B cell (primary cell): ENCODE measurements around the gene CCDC106. TPM values are rescaled to one million over a fixed set of nuclear protein-coding genes. Genes with fewer than 3 reads are reported as not detected.

Experiments
- ATAC-seq: fragments of 200-7000 bp; cut with Tn5 transposase; one replicate; pipeline ENCODE4 v1.10.0; 2021; ENCODE audit warnings: low read depth, mild to moderate bottlenecking, moderate number of reproducible peaks, moderate library complexity
- CTCF ChIA-PET: fragments of 350-600 bp; sonication (Branson Sonifier 250); formaldehyde crosslinking; loops from one replicate; lab custom pipeline; 2021; ENCODE audit warnings: antibody characterized with exemption, inconsistent platforms; lab: Charles Lee
- POLR2A ChIA-PET: fragments of 350-600 bp; sonication (Branson Sonifier 250); formaldehyde crosslinking; loops from one replicate; lab custom pipeline; 2021; ENCODE audit warnings: antibody characterized with exemption; lab: Charles Lee
- DNase-seq: peaks from one replicate; pipeline ENCODE4 v3.0.0; 2013
- H2AFZ ChIP-seq: 2 replicates; pipeline ENCODE4 v1.6.1; 2012; ENCODE audit warnings: mild to moderate bottlenecking, low read depth, low read length; ENCODE audit not compliant: insufficient read depth, poor library complexity, severe bottlenecking
- H3K27ac ChIP-seq, 2 donors: 1 replicate in 1 of 2; 2 replicates in 1 of 2; pipeline ENCODE4 v1.5.1; 2012 to 2013; ENCODE audit warnings: low read length in 2 of 2, mild to moderate bottlenecking in 2 of 2, moderate library complexity in 1 of 2
- H3K27me3 ChIP-seq, 4 experiments: fragments of 200-600 bp in 1 of 4; sonication (generic) in 1 of 4; replicated peaks in 1 of 4; 1 replicate in 2 of 4; 2 replicates in 2 of 4; pipeline versions ENCODE4 v1.6.1 to v1.7.0; 2013 to 2016; ENCODE audit warnings: low read length in 3 of 4, mild to moderate bottlenecking in 2 of 4, mixed read lengths in 1 of 4, moderate library complexity in 1 of 4; ENCODE audit not compliant: insufficient read depth in 4 of 4, control insufficient read depth in 3 of 4; ENCODE audit errors: control extremely low read depth in 1 of 4
- H3K36me3 ChIP-seq, 2 experiments: replicated peaks in 1 of 2; 1 replicate in 1 of 2; 2 replicates in 1 of 2; pipeline versions ENCODE4 v1.6.1 to v1.7.1; 2013; ENCODE audit warnings: low read length in 1 of 2; ENCODE audit not compliant: insufficient read depth in 2 of 2, control insufficient read depth in 1 of 2; ENCODE audit errors: control extremely low read depth in 1 of 2, extremely low read depth in 1 of 2
- H3K4me1 ChIP-seq, 2 donors: fragments of 200-600 bp in 1 of 2; sonication (generic) in 1 of 2; 1 replicate in 1 of 2; 2 replicates in 1 of 2; pipeline versions ENCODE4 v1.5.1 to v1.6.1; 2013 to 2017; ENCODE audit warnings: low read length in 2 of 2; ENCODE audit not compliant: control insufficient read depth in 2 of 2, insufficient read depth in 2 of 2
- H3K4me2 ChIP-seq: replicated peaks from 2 replicates; pipeline ENCODE3; 2012; ENCODE audit warnings: mild to moderate bottlenecking, low read depth, low read length; ENCODE audit not compliant: poor library complexity, severe bottlenecking
- H3K4me3 ChIP-seq, 5 experiments: fragments of 200-600 bp in 1 of 5; sonication (generic) in 1 of 5; 1 replicate in 3 of 5; 2 replicates in 2 of 5; pipeline versions ENCODE4 v1.5.1 to v1.7.0; 2011 to 2016; ENCODE audit warnings: low read length in 4 of 5, mild to moderate bottlenecking in 4 of 5, low read depth in 2 of 5, control low read depth in 1 of 5, moderate library complexity in 1 of 5; ENCODE audit not compliant: insufficient read depth in 1 of 5; ENCODE audit errors: control extremely low read depth in 1 of 5, extremely low read depth in 1 of 5
- H3K79me2 ChIP-seq: fragments of 200-600 bp; sonication (generic); one replicate; pipeline ENCODE4 v1.6.0; 2016; ENCODE audit warnings: low read length; ENCODE audit not compliant: control insufficient read depth, insufficient read depth
- H3K9ac ChIP-seq: fragments of 200-600 bp; sonication (generic); 2 replicates; pipeline ENCODE4 v1.6.1; 2017; ENCODE audit warnings: mild to moderate bottlenecking, low read length, moderate library complexity
- H3K9me3 ChIP-seq, 3 donors: one replicate each; pipeline versions ENCODE4 v1.6.1 to v1.7.1; 2013; ENCODE audit warnings: low read length in 2 of 3; ENCODE audit not compliant: control insufficient read depth in 2 of 3, insufficient read depth in 1 of 3; ENCODE audit errors: control extremely low read depth in 1 of 3
- H4K20me1 ChIP-seq: 2 replicates; pipeline ENCODE4 v1.6.0; 2012; ENCODE audit warnings: mild to moderate bottlenecking, low read length; ENCODE audit not compliant: insufficient read depth, control insufficient read depth, poor library complexity, severe bottlenecking
- H3K27ac Mint-ChIP-seq: one replicate; pipeline ENCODE4 v1.8.0; 2021; ENCODE audit warnings: mixed read lengths
- H3K27me3 Mint-ChIP-seq: one replicate; pipeline ENCODE4 v1.8.0; 2021; ENCODE audit warnings: mixed read lengths
- H3K4me1 Mint-ChIP-seq: one replicate; pipeline ENCODE4 v1.8.0; 2021; ENCODE audit warnings: mixed read lengths
- H3K4me3 Mint-ChIP-seq: one replicate; pipeline ENCODE4 v1.8.0; 2021; ENCODE audit warnings: mixed read lengths
- H3K9me3 Mint-ChIP-seq: one replicate; pipeline ENCODE4 v1.8.0; 2022; ENCODE audit warnings: mixed read lengths; ENCODE audit not compliant: insufficient read depth
- EZH2 ChIP-seq: IDR thresholded peaks from 2 replicates; pipeline ENCODE4 v1.6.1; 2012; ENCODE audit warnings: borderline replicate concordance, low read depth, mild to moderate bottlenecking, moderate library complexity, low read length; ENCODE audit not compliant: insufficient read depth, poor library complexity, severe bottlenecking
- WGBS: methylation state at CpG from one replicate; pipeline ENCODE4 v1.1.5; 2013; ENCODE audit warnings: missing lambda C conversion rate; ENCODE audit not compliant: insufficient coverage; 5-methylcytosine and 5-hydroxymethylcytosine counted together
- intact Hi-C: fragments of 100-400 bp; cut with micrococcal nuclease; formaldehyde crosslinking; loops from one replicate; pipeline ENCODE4 v1.10.0; 2022
- polyA plus RNA-seq: library from polyadenylated mRNA; depleted of rRNA; stranded (reverse); fragments of >200 nt; gene quantifications from 2 replicates; pipeline ENCODE4 v1.2.3, GENCODE V29; 2012
- total RNA-seq, 2 donors: library from RNA; stranded (reverse); fragments of 120-200 nt in 1 of 2; gene quantifications; 1 replicate in 1 of 2; 2 replicates in 1 of 2; pipeline versions ENCODE4 v1.2.3 to v1.2.4, GENCODE V29; 2013 to 2022
- TF ChIP-seq, protein P1 (sequence below): fragments of 200-600 bp; IDR thresholded peaks from one replicate; pipeline ENCODE4 v1.8.0; 2022; ENCODE audit warnings: antibody characterized with exemption, mild to moderate bottlenecking

CCDC106 gene
- total and polyA plus RNA-seq, 2 donors (not counting 1 experiment from before 2014, with no cell fraction given): 25.2 to 52.1 TPM

DNA sequence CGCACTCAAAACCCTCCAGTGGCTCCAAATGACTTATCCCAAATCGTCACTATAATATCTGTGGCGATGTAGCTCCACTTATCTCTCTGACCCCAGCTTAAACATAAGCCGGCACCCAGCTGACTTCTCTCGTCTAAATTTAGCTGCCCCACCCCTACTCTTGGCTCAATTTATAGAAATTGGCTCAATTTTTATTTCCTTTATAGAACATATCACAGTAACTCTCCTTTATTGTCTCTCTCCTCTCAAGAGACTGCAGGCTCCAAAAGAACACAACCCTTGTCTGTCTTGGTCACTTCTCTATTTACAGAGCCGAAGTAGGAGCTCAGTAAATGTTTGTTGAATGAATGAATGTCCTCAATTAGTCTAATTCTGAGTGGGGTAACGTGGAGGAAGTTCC lies 24.5 kb upstream of the CCDC106 start:
- ChIA-PET CTCF (interaction anchor here (1.0 to 3.8 kb wide), 8 partner anchors 10 to 482 kb away, joined by 3 to 27 read pairs (median 8); partner anchors contain the start of genes FIZ1, ZNF628 and ZNF865), POLR2A (interaction anchor here (0.6 to 2.4 kb wide), 5 partner anchors 9 to 106 kb away, joined by 3 to 58 read pairs (median 3); partner anchors contain the start of genes FIZ1 and U2AF2)
- peaks cover 18% of the 10 kb centered on the region for H3K4me1 Mint-ChIP-seq
- intact Hi-C loops: loop anchor here (5.0 to 10.0 kb wide), 2 partner anchors 216 to 521 kb away; partner anchors contain the start of genes UBE2S and ZNF444
- Histone ChIP-seq H3K4me1 (peaks cover 10 to 14% of the 10 kb centered on the region in 2 donors), H3K36me3 (peaks cover 0 to 6% of the 10 kb centered on the region in 2 experiments), H2AFZ (no peak overlapping the region), H4K20me1 (peaks cover 7% of the 10 kb centered on the region), H3K79me2 (peaks cover 8% of the 10 kb centered on the region), H3K9ac (no peak overlapping the region), H3K9me3 (no peaks in the 10 kb centered on the region), H3K4me3 (peak overlapping the region in 1 of 5 experiments; percentile 25), H3K27me3 (no peaks in the 10 kb centered on the region), H3K27ac (peak overlapping the region; percentile 56 to 87), H3K4me2 (peak overlapping the region; percentile 81)
- no peak for DNase-seq
- H3K9me3 Mint-ChIP-seq: no peaks in the 10 kb centered on the region
- H3K27ac Mint-ChIP-seq: peak overlapping the region; percentile 99
- no peak for TF ChIP-seq EZH2
- TF ChIP-seq, protein P1, sequence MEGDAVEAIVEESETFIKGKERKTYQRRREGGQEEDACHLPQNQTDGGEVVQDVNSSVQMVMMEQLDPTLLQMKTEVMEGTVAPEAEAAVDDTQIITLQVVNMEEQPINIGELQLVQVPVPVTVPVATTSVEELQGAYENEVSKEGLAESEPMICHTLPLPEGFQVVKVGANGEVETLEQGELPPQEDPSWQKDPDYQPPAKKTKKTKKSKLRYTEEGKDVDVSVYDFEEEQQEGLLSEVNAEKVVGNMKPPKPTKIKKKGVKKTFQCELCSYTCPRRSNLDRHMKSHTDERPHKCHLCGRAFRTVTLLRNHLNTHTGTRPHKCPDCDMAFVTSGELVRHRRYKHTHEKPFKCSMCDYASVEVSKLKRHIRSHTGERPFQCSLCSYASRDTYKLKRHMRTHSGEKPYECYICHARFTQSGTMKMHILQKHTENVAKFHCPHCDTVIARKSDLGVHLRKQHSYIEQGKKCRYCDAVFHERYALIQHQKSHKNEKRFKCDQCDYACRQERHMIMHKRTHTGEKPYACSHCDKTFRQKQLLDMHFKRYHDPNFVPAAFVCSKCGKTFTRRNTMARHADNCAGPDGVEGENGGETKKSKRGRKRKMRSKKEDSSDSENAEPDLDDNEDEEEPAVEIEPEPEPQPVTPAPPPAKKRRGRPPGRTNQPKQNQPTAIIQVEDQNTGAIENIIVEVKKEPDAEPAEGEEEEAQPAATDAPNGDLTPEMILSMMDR: no peak
- WGBS: 85% methylated on average over 5 of the region's 7 CpGs
- ATAC-seq: no peak
- H3K27me3 Mint-ChIP-seq: no peaks in the 10 kb centered on the region
- peak overlapping the region; percentile 95 for H3K4me3 Mint-ChIP-seq
